Prostate gland (tissue), 2 donors: ENCODE results near the gene GUCY1A2.

Experiments used
- CTCF ChIP-seq, 4 experiments: fragments of 200-600 bp in 2 of 4; fragments of 450-650 bp in 2 of 4; sonication (generic) in 2 of 4; IDR thresholded peaks; 1 replicate in 3 of 4; 2 replicates in 1 of 4; pipeline ENCODE4 v1.5.1; 2016 to 2019; ENCODE audit warnings: antibody characterized with exemption in 4 of 4, mild to moderate bottlenecking in 2 of 4, moderate library complexity in 2 of 4
- POLR2AphosphoS5 ChIP-seq: sonication (generic); formaldehyde crosslinking; IDR thresholded peaks from one replicate; pipeline ENCODE4 v1.6.1; 2017; ENCODE audit warnings: antibody characterized with exemption

DNA sequence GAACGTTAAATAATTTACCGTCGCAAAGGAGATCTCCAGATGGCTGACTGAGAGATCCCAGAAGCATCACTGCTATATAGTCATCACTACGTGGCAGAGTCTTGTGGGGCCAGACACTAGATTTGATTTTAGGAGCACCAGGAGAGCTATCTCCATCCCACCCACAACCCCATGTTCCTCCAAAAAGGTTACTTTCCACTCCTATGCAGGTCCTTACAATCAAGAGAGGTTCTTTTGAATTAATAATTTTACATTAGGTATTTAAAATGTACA is 19.4 kb downstream of the GUCY1A2 start:
- TF ChIP-seq CTCF (IDR thresholded peaks at IDR 0.05), result no peak
- TF ChIP-seq POLR2AphosphoS5, result no peak
